GF-D8 (cell line): ENCODE measurements around the gene KLB.

ENCODE experiments used
- DNase-seq: peaks from one replicate; lab custom pipeline; 2025; lab: John Stamatoyannopoulos, UW

The KLB gene

GRCh38 chr4:39464886-39465501 lies 58.3 kb downstream of the KLB start:
- no peak for DNase-seq

DNA sequence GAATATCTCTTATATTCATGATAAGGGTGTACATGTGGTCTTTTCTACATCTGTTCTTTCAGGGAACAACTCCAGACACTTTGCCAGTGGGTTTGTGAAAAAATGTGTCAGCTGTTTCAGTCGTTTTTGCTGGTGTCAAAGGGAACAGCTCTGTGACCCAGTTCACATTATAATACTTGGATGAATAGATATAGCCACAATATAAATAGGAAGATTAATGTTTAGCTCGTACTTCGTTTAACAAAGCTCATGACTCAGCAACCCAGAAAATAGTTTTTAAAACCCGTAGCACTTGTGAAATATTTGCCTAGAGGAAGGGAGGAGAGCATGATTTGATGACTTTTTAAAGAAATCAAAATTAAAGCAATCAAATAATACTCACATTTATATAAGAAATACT lies 60.0 kb downstream of the KLB start:
- DNase-seq: no peak

DNA sequence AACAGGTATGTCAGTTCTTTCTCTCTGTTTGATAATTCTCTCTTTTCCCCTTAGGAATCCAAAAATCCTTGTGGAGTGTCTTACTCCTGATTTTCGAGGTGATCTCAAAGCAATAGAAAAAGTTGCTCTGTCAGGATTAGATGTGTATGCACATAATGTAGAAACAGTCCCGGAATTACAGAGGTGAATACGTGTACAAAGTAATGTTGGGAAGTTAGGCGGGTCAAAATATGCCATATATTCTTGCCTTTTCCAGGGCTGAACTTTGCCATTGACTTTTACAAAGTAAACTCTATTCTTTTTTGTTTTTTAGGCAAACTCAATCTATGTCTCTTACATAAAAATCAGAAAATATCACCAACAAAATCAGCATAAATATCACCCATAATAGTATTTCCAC lies 60.7 kb downstream of the KLB start:
- no peak for DNase-seq

GRCh38 chr4:39469429-39470077 lies 62.8 kb downstream of the KLB start:
- peak; percentile 79 for DNase-seq

DNA sequence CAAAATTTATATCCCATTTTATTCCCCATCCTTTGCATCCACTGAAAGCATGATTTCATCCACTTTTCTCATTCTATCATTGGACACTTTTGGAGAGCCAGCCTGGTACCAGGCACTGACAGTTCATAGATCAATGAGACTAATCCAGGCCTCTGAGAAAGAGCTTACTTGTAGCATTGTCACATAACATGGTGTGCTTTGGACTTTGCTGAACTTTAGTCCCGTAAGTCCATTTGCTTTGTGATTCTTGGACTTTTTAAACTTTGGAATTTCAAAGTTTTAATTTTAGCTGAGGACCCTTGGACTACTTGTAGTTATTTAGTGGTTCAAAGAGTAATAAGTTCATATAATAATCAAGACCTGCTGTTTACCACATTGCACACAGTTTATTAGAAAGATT lies 63.7 kb downstream of the KLB start:
- DNase-seq: no peak

- no peak for DNase-seq
Observed at GRCh38 chr4:39472396-39472795, 65.7 kb downstream of the KLB start.

DNA sequence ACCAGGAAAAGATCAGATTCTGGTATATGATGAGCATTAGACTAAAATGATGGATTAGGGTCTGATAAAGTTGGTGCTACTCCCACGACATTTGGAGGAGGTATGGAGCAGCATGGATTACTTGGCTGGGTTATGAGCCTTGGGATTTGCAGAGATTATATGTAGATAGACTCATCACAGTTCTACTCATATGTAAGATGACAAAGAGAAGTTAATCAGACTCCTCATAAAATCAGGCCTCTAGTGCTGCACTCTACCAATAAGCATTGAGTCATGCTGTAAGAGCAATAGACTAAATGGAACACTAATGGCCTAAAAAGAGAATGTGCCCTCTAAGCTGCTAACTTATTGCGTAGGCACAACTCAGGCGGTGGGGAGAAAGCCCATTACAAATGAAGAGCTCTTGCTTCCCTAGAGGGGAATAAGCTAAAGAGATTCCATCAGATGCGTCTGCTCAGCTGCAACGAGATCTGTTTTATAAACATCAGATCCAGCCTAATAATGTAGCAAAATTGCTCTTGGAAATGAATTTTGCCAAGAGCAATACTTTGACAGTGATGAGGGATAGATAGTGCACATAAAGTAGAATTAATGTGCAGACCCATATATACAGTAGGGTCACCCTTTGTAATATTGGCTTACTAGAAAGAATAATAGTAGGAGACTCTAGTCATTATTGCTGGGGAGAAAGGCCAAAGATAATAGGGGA lies 69.6 kb downstream of the KLB start:
- no peak for DNase-seq

GRCh38 chr4:39480251-39480650 lies 73.5 kb downstream of the KLB start:
- no peak for DNase-seq

GRCh38 chr4:39480902-39481695 lies 74.4 kb downstream of the KLB start:
- no peak for DNase-seq

- DNase-seq: peak; percentile 52
Observed at GRCh38 chr4:39484582-39485272, 78.0 kb downstream of the KLB start.

GRCh38 chr4:39486221-39486804 lies 79.6 kb downstream of the KLB start:
- no peak for DNase-seq

- DNase-seq: no peak
Observed at GRCh38 chr4:39490322-39490721, 83.6 kb downstream of the KLB start.

- DNase-seq: no peak
Observed at GRCh38 chr4:39494354-39494753, 87.6 kb downstream of the KLB start.

DNA sequence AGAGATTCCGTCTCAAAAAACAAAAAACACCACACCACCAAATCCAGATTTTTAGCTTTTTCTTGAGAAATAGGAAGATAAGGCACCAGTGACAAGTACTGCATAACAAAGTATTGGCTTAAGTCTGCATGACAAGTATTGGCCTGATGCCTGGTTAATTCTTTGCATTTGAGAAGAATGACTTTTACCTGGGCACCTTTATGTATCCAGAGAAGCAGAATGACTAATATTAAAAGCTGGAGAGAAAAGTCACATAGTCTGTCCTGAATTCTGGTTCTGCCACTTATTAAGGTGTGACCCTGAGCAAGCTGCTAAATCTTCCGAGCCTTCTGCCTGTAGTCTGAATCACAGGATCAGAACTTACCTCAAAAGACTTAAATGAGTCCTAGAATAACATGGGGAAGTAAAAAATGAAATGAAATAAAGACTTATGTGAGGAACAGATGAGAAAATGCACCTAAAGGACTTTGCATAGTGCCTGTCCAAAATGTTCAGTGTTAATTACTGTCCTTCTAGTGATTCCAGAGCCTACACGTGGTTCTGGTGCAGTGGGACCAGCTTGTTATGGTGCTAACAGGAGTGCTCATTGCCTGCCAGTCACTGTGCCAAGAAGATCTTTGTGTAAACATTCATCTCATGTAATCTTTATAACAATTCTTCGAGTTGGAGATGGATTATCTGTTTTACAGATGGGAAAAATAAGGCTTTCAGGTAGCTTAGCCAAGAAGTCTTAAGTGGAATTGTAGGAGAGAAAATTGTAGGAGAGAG lies 88.9 kb downstream of the KLB start:
- no peak for DNase-seq

DNA sequence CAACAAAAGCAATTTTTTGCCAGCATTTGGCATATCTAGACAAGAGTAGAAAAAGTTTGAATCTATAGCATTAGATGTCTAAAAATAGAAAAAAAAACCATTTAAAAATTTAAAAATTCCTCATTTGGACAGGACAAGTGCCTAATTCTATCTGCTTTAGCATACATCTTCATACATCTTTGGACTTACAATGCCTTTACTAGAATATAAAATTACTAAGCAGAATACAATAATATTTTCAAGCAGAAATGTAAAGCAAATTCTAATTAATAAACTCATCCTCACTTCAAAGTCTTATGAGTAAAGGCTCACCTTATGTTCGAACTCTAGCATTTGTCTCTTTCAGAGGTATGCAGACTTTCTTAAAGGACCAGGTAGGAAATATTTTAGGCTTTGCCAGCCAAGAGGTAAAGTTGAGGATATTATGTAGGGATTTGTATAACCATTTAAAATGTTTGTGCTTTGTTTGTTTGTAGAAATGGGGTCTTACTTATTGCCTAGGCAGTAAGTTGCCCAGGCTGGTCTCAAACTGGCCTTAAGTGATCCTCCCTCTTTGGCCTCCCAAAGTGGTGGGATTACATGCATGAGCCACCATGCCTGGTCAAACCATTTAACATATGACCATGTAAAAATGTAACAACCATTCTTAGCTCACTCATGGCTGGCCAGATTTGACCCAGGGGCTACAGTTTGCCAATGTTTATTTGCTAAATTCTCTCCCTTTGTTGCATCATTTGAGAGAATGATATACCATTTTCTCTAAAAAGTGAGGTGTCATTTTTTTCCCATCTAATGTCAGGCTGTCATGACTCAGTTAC lies 91.4 kb downstream of the KLB start:
- DNase-seq: no peak

- no peak for DNase-seq
Observed at GRCh38 chr4:39498727-39499020, 91.9 kb downstream of the KLB start.
